Duodenal mucosa (tissue), 2 donors: ENCODE measurements around the gene ACTR3C.

ENCODE experiments used
- H3K27ac ChIP-seq: one replicate; pipeline ENCODE4 v1.7.0; 2013; ENCODE audit warnings: low read depth, low read length
- H3K27me3 ChIP-seq, 2 donors: one replicate each; pipeline ENCODE4 v1.7.0; 2013; ENCODE audit warnings: low read length in 2 of 2, control low read depth in 1 of 2; ENCODE audit not compliant: insufficient read depth in 2 of 2, control insufficient read depth in 1 of 2
- H3K36me3 ChIP-seq, 2 donors: one replicate each; pipeline ENCODE4 v1.7.0; 2013; ENCODE audit warnings: low read length in 2 of 2, control low read depth in 1 of 2; ENCODE audit not compliant: insufficient read depth in 2 of 2, control insufficient read depth in 1 of 2
- H3K4me1 ChIP-seq, 2 donors: one replicate each; pipeline ENCODE4 v1.7.0; 2013; ENCODE audit warnings: low read length in 2 of 2, control low read depth in 1 of 2; ENCODE audit not compliant: insufficient read depth in 2 of 2, control insufficient read depth in 1 of 2
- H3K4me3 ChIP-seq, 2 donors: one replicate each; pipeline ENCODE4 v1.7.0; 2013; ENCODE audit warnings: low read length in 2 of 2, low read depth in 1 of 2
- H3K9ac ChIP-seq, 2 donors: one replicate each; pipeline ENCODE4 v1.7.0; 2013; ENCODE audit warnings: low read length in 2 of 2, low read depth in 1 of 2
- H3K9me3 ChIP-seq, 2 donors: one replicate each; pipeline ENCODE4 v1.7.0; 2013; ENCODE audit warnings: low read length in 2 of 2, control low read depth in 1 of 2; ENCODE audit not compliant: control insufficient read depth in 1 of 2

The ACTR3C gene

GRCh38 chr7:150336746-150337145, 13.4 kb upstream of the ACTR3C start:
- no peak overlapping the region for H3K27ac ChIP-seq
- H3K4me1 ChIP-seq: peaks cover 18 to 22% of the 10 kb centered on the region in 2 donors
- peaks cover 5% of the 10 kb centered on the region in 2 donors for H3K27me3 ChIP-seq
- no peaks in the 10 kb centered on the region for H3K9me3 ChIP-seq
- H3K4me3 ChIP-seq: no peak overlapping the region
- H3K36me3 ChIP-seq: peaks cover 0 to 5% of the 10 kb centered on the region in 2 donors
- H3K9ac ChIP-seq: no peak overlapping the region

- no peaks in the 10 kb centered on the region for H3K9me3 ChIP-seq
- H3K4me3 ChIP-seq: no peak overlapping the region
- peaks cover 0 to 5% of the 10 kb centered on the region in 2 donors for H3K36me3 ChIP-seq
- H3K4me1 ChIP-seq: peaks cover 18 to 22% of the 10 kb centered on the region in 2 donors
- no peak overlapping the region for H3K9ac ChIP-seq
- H3K27me3 ChIP-seq: peaks cover 0 to 5% of the 10 kb centered on the region in 2 donors
- H3K27ac ChIP-seq: no peak overlapping the region
Measured at GRCh38 chr7:150335774-150336112, 12.4 kb upstream of the ACTR3C start.

GRCh38 chr7:150335108-150335773, 11.9 kb upstream of the ACTR3C start:
- H3K27me3 ChIP-seq: peaks cover 0 to 5% of the 10 kb centered on the region in 2 donors
- no peak overlapping the region for H3K4me3 ChIP-seq
- no peak overlapping the region for H3K9ac ChIP-seq
- H3K36me3 ChIP-seq: peaks cover under 1 to 5% of the 10 kb centered on the region in 2 donors
- H3K9me3 ChIP-seq: no peaks in the 10 kb centered on the region
- H3K27ac ChIP-seq: no peak overlapping the region
- H3K4me1 ChIP-seq: peaks cover 16 to 20% of the 10 kb centered on the region in 2 donors

- Histone ChIP-seq H3K4me1 (peaks cover 5 to 10% of the 10 kb centered on the region in 2 donors), H3K36me3 (peaks cover 5 to 12% of the 10 kb centered on the region in 2 donors), H3K27ac (no peak overlapping the region), H3K27me3 (no peaks in the 10 kb centered on the region), H3K4me3 (no peak overlapping the region), H3K9ac (no peak overlapping the region), H3K9me3 (no peaks in the 10 kb centered on the region)
Measured at GRCh38 chr7:150334108-150334507, 10.8 kb upstream of the ACTR3C start.

GRCh38 chr7:150333659-150334058, 10.3 kb upstream of the ACTR3C start:
- H3K4me1 ChIP-seq: peaks cover 5 to 10% of the 10 kb centered on the region in 2 donors
- H3K27ac ChIP-seq: no peak overlapping the region
- H3K36me3 ChIP-seq: peaks cover 9 to 16% of the 10 kb centered on the region in 2 donors
- H3K27me3 ChIP-seq: no peaks in the 10 kb centered on the region
- no peak overlapping the region for H3K4me3 ChIP-seq
- no peak overlapping the region for H3K9ac ChIP-seq
- no peaks in the 10 kb centered on the region for H3K9me3 ChIP-seq

- Histone ChIP-seq H3K4me3 (no peak overlapping the region), H3K9me3 (no peaks in the 10 kb centered on the region), H3K4me1 (peaks cover 5 to 10% of the 10 kb centered on the region in 2 donors), H3K27me3 (no peaks in the 10 kb centered on the region), H3K27ac (no peak overlapping the region), H3K36me3 (peaks cover 12 to 22% of the 10 kb centered on the region in 2 donors), H3K9ac (no peak overlapping the region)
Measured at GRCh38 chr7:150332852-150333635, 9.7 kb upstream of the ACTR3C start.

GRCh38 chr7:150330211-150330885, 7.0 kb upstream of the ACTR3C start:
- Histone ChIP-seq H3K36me3 (peaks cover 7 to 28% of the 10 kb centered on the region in 2 donors), H3K27ac (no peak overlapping the region), H3K4me1 (peaks cover 0 to 11% of the 10 kb centered on the region in 2 donors), H3K4me3 (no peak overlapping the region), H3K27me3 (no peaks in the 10 kb centered on the region), H3K9me3 (no peaks in the 10 kb centered on the region), H3K9ac (no peak overlapping the region)

- Histone ChIP-seq H3K27me3 (no peaks in the 10 kb centered on the region), H3K9ac (no peak overlapping the region), H3K4me3 (no peak overlapping the region), H3K9me3 (no peaks in the 10 kb centered on the region), H3K27ac (no peak overlapping the region), H3K4me1 (peaks cover 7 to 14% of the 10 kb centered on the region in 2 donors), H3K36me3 (peaks cover 7 to 29% of the 10 kb centered on the region in 2 donors)
Measured at GRCh38 chr7:150329331-150330120, 6.2 kb upstream of the ACTR3C start.

- no peak overlapping the region for H3K9ac ChIP-seq
- H3K36me3 ChIP-seq: peaks cover 7 to 29% of the 10 kb centered on the region in 2 donors
- H3K4me1 ChIP-seq: peaks cover 22 to 24% of the 10 kb centered on the region in 2 donors
- H3K27me3 ChIP-seq: no peaks in the 10 kb centered on the region
- H3K4me3 ChIP-seq: no peak overlapping the region
- no peak overlapping the region for H3K27ac ChIP-seq
- no peaks in the 10 kb centered on the region for H3K9me3 ChIP-seq
Measured at GRCh38 chr7:150327308-150327707, 4.0 kb upstream of the ACTR3C start.
